Measurements from ENCODE around the gene APOF.

DNA sequence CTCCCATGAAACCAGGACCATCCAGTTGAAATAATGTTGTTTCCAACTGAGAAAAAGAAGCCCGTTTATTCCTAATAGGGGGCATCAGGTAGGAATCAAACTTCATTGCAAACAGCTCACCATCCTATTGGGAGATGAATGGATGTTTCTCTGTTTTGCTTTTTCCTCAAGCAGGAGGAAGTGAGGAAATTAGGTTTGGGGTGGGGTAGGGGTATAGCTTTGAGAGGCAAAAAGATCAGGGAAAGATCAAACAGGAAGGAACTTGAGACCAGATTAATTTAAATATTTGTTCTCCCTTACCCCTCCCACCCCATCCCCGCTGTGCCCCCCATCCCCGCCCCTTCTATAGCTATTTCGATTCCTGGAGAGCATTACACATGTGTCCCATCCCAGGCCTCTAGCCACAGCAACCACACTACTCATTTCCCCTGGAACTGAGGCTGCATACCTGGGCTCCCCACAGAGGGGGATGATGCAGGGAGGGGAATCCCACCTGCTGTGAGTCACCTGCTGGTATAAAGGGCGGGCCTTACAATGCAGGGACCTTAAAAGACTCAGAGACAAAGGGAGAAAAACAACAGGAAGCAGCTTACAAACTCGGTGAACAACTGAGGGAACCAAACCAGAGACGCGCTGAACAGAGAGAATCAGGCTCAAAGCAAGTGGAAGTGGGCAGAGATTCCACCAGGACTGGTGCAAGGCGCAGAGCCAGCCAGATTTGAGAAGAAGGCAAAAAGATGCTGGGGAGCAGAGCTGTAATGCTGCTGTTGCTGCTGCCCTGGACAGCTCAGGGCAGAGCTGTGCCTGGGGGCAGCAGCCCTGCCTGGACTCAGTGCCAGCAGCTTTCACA is 24.1 kb downstream of the APOF start, which contains the start of gene IL23A:
- no peak for TF ChIP-seq EZH2 (IDR thresholded peaks at IDR 0.05; ENCODE audit: insufficient read depth, poor library complexity, severe bottlenecking)
- TF ChIP-seq EZH2phosphoT487 (IDR thresholded peaks at IDR 0.05; ENCODE audit: insufficient read depth, low read depth) = no peak

Measured in GM23248 (cell line).